Measurements from ENCODE around the gene NR5A1.

Gene NR5A1

GRCh38 chr9:124513376-124513994 lies 6.3 kb upstream of the NR5A1 start:
- no peak for DNase-seq

- no peak for DNase-seq
Measured at GRCh38 chr9:124512806-124513204, 5.6 kb upstream of the NR5A1 start.

DNA sequence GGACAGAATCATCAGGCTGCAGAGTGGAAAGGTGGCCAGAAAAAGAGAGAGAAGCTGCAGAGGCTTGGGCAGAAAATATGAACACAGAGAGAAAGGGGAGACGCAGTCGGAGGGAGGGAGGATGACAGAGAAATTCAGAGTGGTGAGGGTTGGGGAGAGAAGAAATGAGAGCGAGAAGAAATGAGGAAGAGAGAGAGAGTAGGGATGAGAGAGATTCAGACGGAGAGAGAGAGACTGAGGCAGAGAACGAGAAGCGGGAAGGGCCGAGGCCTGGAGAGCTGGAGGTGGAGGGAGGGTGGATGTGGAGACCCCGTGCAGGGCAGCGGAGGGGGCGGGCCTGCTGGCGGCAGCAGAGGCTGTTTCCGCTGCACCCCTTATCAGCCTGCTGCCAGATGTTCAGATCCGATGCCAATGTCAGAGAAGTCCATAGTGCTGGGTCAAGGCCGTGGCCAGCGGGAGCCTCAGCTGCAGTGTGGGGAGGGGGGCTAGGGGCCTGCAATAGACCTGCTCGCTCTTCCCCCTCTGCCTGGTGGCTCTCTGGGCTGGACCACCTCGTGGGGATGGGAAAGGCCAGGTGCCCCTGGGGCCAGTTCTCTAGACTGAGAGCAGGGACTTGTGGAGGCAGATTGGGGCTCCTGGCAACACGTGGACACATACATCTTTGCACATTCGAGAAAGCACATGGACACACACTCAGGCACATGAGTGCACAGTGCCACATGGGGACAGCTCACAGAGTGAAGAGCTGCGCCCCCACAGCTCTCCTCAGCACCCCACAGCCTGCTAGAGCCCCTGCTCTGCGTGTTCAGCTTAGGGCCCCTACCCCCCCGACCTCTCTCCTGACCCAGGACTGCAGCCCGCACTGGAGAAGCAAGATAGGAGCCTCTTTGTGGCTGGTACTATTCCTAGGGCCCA lies 4.9 kb upstream of the NR5A1 start:
- DNase-seq: no peak

DNA sequence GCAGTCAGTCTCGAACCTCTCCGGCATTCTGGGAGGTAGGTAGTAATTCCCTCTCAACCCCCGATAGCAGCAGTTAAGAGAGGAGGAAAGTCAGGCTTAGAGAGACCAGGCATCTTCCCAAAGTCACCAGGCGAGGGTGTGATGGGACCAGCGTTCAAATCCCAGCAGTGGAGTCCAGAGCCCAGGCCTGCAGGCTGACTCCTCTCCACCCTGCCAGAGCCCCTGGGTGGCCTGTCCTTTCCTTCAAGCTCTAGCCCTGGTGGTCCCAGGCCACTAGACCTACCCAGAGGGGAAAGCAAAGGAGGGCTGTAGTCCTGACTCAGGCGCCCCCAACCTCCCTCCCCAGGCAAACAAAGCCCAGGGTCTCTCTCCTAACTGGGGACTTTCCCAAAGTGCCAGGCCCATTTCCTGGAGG lies 4.2 kb upstream of the NR5A1 start:
- no peak for DNase-seq

DNA sequence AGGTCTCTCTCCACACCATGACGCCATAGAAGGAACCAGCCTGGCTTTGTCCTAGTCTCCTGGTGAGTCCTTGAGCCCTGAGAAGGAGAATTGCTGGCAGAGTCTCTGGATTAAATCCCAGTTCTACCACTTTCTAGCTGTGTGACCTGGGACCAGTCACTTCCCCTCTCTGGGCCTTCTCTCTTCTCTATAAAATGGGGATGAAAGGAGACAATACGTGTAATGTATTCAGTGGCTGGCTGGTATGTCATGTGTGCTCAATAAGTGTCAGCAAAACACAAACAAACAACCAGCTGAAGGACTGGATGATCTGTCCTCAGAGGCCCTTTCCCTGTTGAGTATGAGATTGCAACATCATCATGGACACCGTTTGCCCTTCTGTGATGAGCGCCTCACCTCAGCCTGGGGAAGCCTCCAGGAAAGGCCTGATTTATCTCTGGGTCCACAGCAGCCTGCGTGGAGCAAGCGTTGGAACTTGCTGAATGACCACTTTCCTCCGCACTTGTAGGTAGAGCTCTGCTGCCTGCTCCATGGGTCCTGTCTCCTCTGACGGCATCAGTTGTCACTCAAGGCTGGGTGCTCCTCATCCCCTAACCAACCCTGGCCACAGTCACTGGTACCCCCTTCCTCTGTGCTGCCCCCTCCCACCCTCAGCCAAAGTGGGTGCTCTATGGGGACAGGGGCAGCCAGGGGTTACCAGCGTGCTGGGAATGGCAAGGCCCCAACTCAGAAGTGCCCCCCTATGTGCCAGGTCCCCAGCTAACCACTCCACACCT lies 3.6 kb upstream of the NR5A1 start:
- DNase-seq: no peak

- no peak for DNase-seq
Measured at GRCh38 chr9:124507880-124508423, 753 bp upstream of the NR5A1 start.

GRCh38 chr9:124506433-124506832 lies 766 bp downstream of the NR5A1 start:
- DNase-seq: no peak

- DNase-seq: no peak
Measured at GRCh38 chr9:124505901-124506346, 1.3 kb downstream of the NR5A1 start.

DNA sequence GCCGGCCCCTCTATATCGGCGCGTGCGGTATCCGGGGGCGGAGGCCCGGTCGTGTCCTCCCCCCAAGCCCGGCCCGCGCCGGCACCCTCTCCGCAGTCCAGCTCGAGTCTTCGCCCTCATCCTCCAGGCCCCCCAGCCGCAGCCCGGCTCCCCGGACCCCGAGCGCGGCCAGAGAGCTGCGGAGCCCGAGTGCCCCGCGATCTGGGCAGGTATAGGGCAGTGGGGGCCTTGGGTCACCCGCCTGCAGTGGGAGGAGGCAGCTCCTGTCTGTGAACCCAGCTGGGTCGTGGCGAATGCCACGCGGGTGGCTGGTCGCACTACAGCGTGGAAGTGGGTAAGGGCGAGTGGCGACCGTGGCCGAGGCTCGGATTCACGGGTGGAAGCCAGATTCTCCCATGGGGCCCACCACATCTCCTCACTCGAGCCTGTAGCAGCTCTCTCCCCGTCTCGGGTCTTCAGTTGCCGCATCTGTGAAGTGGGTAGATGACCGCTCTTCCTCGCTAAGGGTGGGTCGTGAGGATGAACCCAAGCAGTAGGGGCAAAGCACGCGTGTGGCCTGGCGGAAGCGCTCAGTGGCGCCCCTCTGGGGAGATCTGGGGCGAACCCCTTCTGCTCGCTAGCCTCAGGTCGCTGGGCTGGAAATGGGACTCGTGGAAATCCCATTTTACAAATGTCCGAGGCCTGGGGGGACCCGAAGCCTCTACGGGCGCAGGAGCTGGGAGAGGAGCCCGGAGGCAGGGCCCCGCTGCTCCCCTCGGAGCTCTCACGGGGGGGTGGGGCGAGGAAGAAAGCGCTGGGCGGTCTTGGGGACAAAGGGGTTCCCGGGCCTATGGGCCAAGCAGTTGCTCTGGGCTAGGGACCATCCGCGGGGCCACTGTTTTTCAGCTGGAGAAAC lies 1.9 kb downstream of the NR5A1 start:
- no peak for DNase-seq

- DNase-seq: peak in 1 of 3 experiments; percentile 53
Measured at GRCh38 chr9:124504530-124505005, 2.6 kb downstream of the NR5A1 start.

DNA sequence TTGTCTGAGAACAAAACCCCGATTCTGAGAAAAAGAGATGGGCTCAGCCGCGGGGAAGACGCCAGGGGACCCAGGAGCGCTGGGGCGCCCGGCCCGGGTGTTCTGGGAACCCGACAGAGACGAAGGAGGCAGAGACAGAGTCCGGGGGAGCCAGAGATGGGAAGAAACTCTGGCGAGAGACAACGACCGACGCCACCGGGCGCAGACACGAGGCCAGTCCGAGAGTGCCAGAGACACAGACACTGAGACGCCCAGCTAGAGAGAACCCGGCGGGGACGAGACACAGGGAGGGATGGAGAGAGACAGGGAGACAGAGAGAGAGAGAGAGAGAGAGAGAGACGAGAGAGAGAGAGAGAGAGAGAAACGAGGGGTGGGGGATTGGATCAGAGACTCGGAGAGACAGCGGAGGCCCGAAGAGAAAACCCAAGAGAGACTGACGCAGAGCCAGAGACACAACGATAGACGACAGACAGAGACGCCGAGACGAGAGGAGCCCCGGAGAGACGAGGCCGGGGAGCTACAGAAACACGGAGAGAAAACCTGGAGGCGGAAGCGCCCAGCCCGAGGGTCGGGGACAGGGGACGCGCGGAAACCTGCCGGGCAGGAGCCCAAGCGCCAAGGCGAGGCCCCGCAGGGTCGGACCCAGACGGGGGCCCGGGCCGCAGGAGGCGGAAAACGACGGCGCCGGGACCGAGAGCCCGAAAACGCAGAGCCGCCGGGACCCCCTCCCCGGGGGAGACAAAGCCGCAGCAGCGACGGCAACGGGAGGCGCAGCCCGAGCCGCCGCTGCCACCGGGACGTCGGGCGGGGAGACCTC lies 3.3 kb downstream of the NR5A1 start:
- DNase-seq: peak in 1 of 3 experiments; percentile 53

- no peak for DNase-seq
Measured at GRCh38 chr9:124502711-124503702, 4.2 kb downstream of the NR5A1 start.

- DNase-seq: no peak
Measured at GRCh38 chr9:124501771-124502320, 5.4 kb downstream of the NR5A1 start.

GRCh38 chr9:124500796-124501611 lies 6.2 kb downstream of the NR5A1 start:
- no peak for DNase-seq

- no peak for DNase-seq
Measured at GRCh38 chr9:124500028-124500795, 7.0 kb downstream of the NR5A1 start.

DNA sequence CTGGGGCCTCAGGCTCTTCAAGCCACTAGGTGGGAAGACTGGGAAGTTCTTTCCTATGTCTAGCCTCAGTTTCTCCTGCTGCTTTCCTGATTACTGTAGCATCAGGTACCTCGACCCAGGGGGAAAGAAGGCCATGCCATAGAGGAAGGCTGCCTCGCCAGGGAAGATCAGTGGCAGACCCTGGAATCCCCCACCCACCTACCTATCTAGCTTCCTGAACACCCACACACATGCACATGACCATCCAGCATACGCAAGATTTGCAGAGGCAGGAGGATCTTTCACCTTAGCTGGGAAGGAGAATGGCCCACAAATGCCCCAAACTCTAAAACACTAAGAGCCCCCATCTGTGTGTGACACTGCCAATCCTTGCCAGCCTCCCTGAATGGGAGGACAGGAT lies 8.0 kb downstream of the NR5A1 start:
- no peak for DNase-seq

DNA sequence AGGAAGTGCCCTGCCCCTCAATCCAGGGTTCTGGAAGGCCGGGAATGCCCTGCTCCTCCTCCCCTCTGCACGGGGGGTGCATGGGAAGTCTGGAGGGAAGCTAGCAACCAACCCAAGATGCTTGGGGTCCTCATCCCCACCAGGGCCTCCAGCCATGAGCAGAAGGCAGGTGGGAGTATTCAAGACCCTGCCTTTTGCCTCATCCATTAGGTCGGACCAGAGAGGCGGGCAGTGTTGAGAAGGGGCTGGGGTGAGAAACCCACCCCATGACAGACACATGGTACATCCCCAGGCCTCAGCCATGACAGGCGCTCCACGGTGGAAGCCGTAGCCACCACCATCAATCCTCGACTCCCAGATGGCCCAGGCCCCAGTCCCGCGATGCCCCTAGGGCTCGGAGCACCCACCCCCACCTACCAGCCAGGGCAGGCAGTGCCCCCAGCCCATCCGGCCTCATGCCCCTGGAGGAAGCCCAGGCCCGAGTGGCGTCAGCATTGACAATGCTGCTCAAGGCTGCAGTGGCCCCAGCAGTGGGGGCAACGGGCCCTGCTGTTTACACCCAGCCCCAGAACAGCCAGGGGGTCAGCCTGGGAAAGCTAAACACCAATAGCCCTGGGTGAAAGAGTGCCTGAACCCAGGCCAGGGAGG lies 8.6 kb downstream of the NR5A1 start:
- DNase-seq: no peak
